GM12878 (cell line): ENCODE data around the gene DSEL. TPM values are rescaled to one million over a fixed set of nuclear protein-coding genes. Genes with fewer than 3 reads are reported as not detected.

ENCODE experiments used
- ATAC-seq: fragments of 200-7000 bp; cut with Tn5 transposase; 3 replicates; pipeline ENCODE4 v1.9.1; 2020; ENCODE audit warnings: mild to moderate bottlenecking, moderate library complexity
- BruUV-seq: library from RNA; stranded (reverse); fragments of 400-500 nt; replicated peaks from 2 replicates; lab custom pipeline; 2021; lab: Mats Ljungman, UMichigan
- CTCF ChIA-PET: fragments of 300-600 bp; sonication (Branson Sonifier 250); formaldehyde crosslinking; extraction: SDS; loops from one replicate; lab custom pipeline; 2021; ENCODE audit warnings: inconsistent platforms; lab: Yijun Ruan, JAX
- POLR2A ChIA-PET: fragments of 350-600 bp; formaldehyde crosslinking; extraction: SDS; loops from one replicate; lab custom pipeline; 2021; ENCODE audit warnings: inconsistent platforms; lab: Charles Lee
- RAD21 ChIA-PET: fragments of 300-600 bp; sonication (Branson Sonifier 250); formaldehyde crosslinking; loops from one replicate; lab custom pipeline; 2023; ENCODE audit warnings: antibody characterized with exemption; ENCODE audit not compliant: unreplicated experiment; lab: Charles Lee
- SMC1A ChIA-PET: fragments of 300-600 bp; sonication (Branson Sonifier 250); formaldehyde crosslinking; loops from one replicate; lab custom pipeline; 2023; ENCODE audit not compliant: unreplicated experiment, uncharacterized antibody; lab: Charles Lee
- DNase-seq: peaks from one replicate; pipeline ENCODE4 v3.0.0-alpha.2; 2011; ENCODE audit warnings: low read depth, low spot score
- FAIRE-seq: peaks from 3 replicates; lab custom pipeline; 2011; peaks lifted over from hg19 to GRCh38; lab: Jason Lieb, UNC
- H2AFZ ChIP-seq: 2 replicates; pipeline ENCODE4 v1.6.0; 2011; ENCODE audit warnings: low read depth, low read length, control low read depth; ENCODE audit not compliant: control insufficient read depth
- H3K27ac ChIP-seq: 2 replicates; pipeline ENCODE4 v1.5.1; 2011; ENCODE audit warnings: control low read depth; ENCODE audit not compliant: control insufficient read depth, insufficient read depth
- H3K27me3 ChIP-seq, 2 experiments: replicated peaks in 1 of 2; 2 replicates each; pipeline versions ENCODE4 v1.6.0 to v1.6.1; 2011; ENCODE audit warnings: low read length in 1 of 2; ENCODE audit not compliant: control insufficient read depth in 2 of 2, insufficient read depth in 2 of 2
- H3K36me3 ChIP-seq, 2 experiments: 2 replicates each; pipeline ENCODE4 v1.5.1; 2011; ENCODE audit warnings: low read length in 1 of 2; ENCODE audit not compliant: control insufficient read depth in 2 of 2, insufficient read depth in 2 of 2
- H3K4me1 ChIP-seq: 2 replicates; pipeline ENCODE4 v1.6.1; 2011; ENCODE audit warnings: mild to moderate bottlenecking, low read length, moderate library complexity, mixed read lengths; ENCODE audit not compliant: control insufficient read depth, insufficient read depth
- H3K4me2 ChIP-seq: 2 replicates; pipeline ENCODE4 v1.6.0; 2011; ENCODE audit warnings: control low read depth; ENCODE audit not compliant: control insufficient read depth, insufficient read depth
- H3K4me3 ChIP-seq: fragments of 200-600 bp; sonication (generic); 2 replicates; pipeline ENCODE4 v1.5.1; 2016
- H3K79me2 ChIP-seq: 2 replicates; pipeline ENCODE4 v1.6.0; 2011; ENCODE audit warnings: low read length; ENCODE audit not compliant: control insufficient read depth, insufficient read depth
- H3K9ac ChIP-seq: 2 replicates; pipeline ENCODE4 v1.8.0; 2011; ENCODE audit warnings: low read length, control low read depth, mixed read lengths; ENCODE audit not compliant: control insufficient read depth, insufficient read depth
- H3K9me3 ChIP-seq: replicated peaks from 3 replicates; pipeline ENCODE4 v1.5.1; 2011; ENCODE audit warnings: mild to moderate bottlenecking, low read length; ENCODE audit not compliant: control insufficient read depth, insufficient read depth
- H4K20me1 ChIP-seq: 2 replicates; pipeline ENCODE4 v1.6.0; 2011; ENCODE audit not compliant: control insufficient read depth, insufficient read depth
- E2F8 ChIP-seq: fragments of 450-650 bp; IDR thresholded peaks from 2 replicates; pipeline ENCODE4 v1.6.1; 2018; ENCODE audit warnings: mild to moderate bottlenecking, low read depth, moderate library complexity; ENCODE audit not compliant: partially characterized antibody
- NBN ChIP-seq: fragments of 450-650 bp; IDR thresholded peaks from 2 replicates; pipeline ENCODE4 v1.6.1; 2016
- PAX5 ChIP-seq: IDR thresholded peaks from 2 replicates; pipeline ENCODE4 v1.6.1; 2011; ENCODE audit warnings: low read depth, low read length, borderline replicate concordance
- PAX8 ChIP-seq: fragments of 450-650 bp; IDR thresholded peaks from 2 replicates; pipeline ENCODE4 v1.6.1; 2017; ENCODE audit warnings: mild to moderate bottlenecking, moderate library complexity
- PBX3 ChIP-seq: IDR thresholded peaks from 2 replicates; pipeline ENCODE4 v1.6.1; 2011; ENCODE audit warnings: mild to moderate bottlenecking, low read depth, low read length, moderate library complexity; ENCODE audit not compliant: insufficient replicate concordance
- SREBF1 ChIP-seq: IDR thresholded peaks from 2 replicates; pipeline ENCODE4 v1.6.1; 2012; ENCODE audit warnings: mild to moderate bottlenecking, low read length
- ZNF384 ChIP-seq: IDR thresholded peaks from 2 replicates; pipeline ENCODE4 v1.6.1; 2012; ENCODE audit warnings: low read depth, mild to moderate bottlenecking, low read length, improper control_type of control experiment, borderline replicate concordance
- in situ Hi-C: fragments of 300-500 bp; cut with MboI; formaldehyde crosslinking; loops from 9 replicates; pipeline ENCODE4 v1.14.3; 2018; ENCODE audit warnings: mixed read lengths
- intact Hi-C: fragments of 100-400 bp; cut with micrococcal nuclease; formaldehyde crosslinking; loops from one replicate; pipeline ENCODE4 v1.14.2; 2022; ENCODE audit not compliant: unreplicated experiment
- polyA plus RNA-seq, 11 experiments: library from polyadenylated mRNA; depleted of rRNA in 4 of 11; unstranded in 6 of 11; stranded (reverse) in 5 of 11; fragments of >200 nt; fragmentation: Nextera tagmentation in 4 of 11; fragmentation: Illumina TruSeq in 1 of 11; extraction: Ambion mirVana in 4 of 11; extraction: Trizol in 1 of 11; gene quantifications; 1 replicate in 1 of 11; 2 replicates in 10 of 11; pipeline versions ENCODE4 v1.2.1 to v1.2.3, GENCODE V29; 2011 to 2016; ENCODE audit warnings: inconsistent platforms in 2 of 11, missing spikeins in 2 of 11, low read depth in 1 of 11
- total RNA-seq, 4 experiments: library from RNA; depleted of rRNA in 3 of 4; stranded (reverse); fragments of >200 nt in 3 of 4; fragmentation: Illumina TruSeq in 1 of 4; extraction: Trizol in 1 of 4; gene quantifications; 2 replicates each; pipeline versions ENCODE4 v1.2.1 to v1.2.3, GENCODE V29; 2013 to 2021

Gene DSEL
- total and polyA plus RNA-seq, 10 of the 15 experiments (the other 5 are each of a cell fraction or from before 2014, with no cell fraction given): 0.03 TPM; not detected in 9

- POLR2A ChIA-PET: no interaction called here
- RAD21 ChIA-PET: no interaction called here
- DNase-seq: no peak
- no peaks in the 10 kb centered on the region for H3K36me3 ChIP-seq
- no peak overlapping the region for H3K9ac ChIP-seq
- ATAC-seq: no peak
- no peaks in the 10 kb centered on the region for H3K27me3 ChIP-seq
- no peak overlapping the region for H3K4me3 ChIP-seq
- no peaks in the 10 kb centered on the region for H4K20me1 ChIP-seq
- in situ Hi-C loops: no loop called here
- no peaks in the 10 kb centered on the region for H3K4me1 ChIP-seq
- H3K27ac ChIP-seq: no peak overlapping the region
- H3K4me2 ChIP-seq: no peak overlapping the region
- no TSS peak for BruUV-seq
- FAIRE-seq: no peak
- TF ChIP-seq SREBF1 (no peak), PBX3 (no peak), ZNF384 (no peak), NBN (no peak), PAX8 (no peak), E2F8 (no peak), PAX5 (no peak)
- CTCF ChIA-PET: interaction anchor here (1.0 kb wide), 1 partner anchor 11 kb away, joined by 4 read pairs; no protein-coding TSS in a partner anchor
- SMC1A ChIA-PET: interaction anchor here (1.6 kb wide), 1 partner anchor 13 kb away, joined by 3 read pairs; no protein-coding TSS in a partner anchor
- H3K9me3 ChIP-seq: no peaks in the 10 kb centered on the region
- no peaks in the 10 kb centered on the region for H3K79me2 ChIP-seq
- intact Hi-C loops: no loop called here
- H2AFZ ChIP-seq: no peak overlapping the region
Observed at GRCh38 chr18:67486534-67486933, 30.0 kb downstream of the DSEL start.
